ENCODE results near the gene TSSK6.

TSSK6 gene

DNA sequence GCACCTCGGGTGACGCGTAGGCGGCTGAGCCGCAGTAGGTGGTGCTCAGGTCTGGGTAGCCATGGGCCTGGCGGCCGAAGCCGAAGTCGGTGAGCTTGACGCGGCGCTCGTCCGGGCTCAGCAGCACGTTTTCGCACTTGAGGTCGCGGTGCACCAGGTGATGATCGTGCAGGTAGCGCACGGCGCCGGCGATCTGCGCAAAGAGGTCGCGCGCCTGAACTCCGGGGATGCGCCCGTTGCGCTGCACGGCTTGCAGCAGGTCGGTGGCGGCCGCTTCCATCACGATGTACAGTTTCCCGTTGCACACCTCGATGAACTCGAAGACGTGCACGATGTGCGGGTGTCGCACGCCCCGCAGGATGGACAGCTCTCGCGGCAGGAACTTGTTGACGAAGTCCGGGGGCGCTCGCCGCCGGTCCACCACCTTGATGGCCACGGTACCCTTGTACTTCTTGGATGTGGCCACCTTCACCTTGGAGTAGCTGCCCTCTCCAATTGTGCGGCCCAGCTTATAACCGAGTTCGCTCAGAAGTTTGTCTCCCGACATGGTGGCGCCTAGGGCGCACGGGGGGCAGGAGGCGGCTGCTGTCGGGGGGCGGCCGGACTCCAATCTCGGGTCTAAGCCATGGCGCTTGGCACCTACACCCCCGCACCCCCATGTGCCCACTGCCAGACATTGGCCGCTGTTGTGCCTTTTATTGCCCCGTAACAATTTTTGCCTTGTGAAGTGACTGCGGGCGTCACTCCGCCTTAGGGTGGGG, at the start of gene TSSK6:
TSSK6 (minus strand) TSS at position 668 of the 761 bp plus-strand sequence; CDS start at position 547, 121 bp downstream.
- Mint-ChIP-seq H3K27me3 (no peaks in the 10 kb centered on the region), H3K27ac (peak within 1 kb of the TSS; percentile 90), H3K36me3 (ENCODE audit: low read depth) (peaks cover 12% of the 10 kb centered on the region), H3K4me3 (peak within 1 kb of the TSS; percentile 96), H3K9me3 (no peaks in the 10 kb centered on the region), H3K4me1 (ENCODE audit: low read depth) (peaks cover 24% of the 10 kb centered on the region)

DNA sequence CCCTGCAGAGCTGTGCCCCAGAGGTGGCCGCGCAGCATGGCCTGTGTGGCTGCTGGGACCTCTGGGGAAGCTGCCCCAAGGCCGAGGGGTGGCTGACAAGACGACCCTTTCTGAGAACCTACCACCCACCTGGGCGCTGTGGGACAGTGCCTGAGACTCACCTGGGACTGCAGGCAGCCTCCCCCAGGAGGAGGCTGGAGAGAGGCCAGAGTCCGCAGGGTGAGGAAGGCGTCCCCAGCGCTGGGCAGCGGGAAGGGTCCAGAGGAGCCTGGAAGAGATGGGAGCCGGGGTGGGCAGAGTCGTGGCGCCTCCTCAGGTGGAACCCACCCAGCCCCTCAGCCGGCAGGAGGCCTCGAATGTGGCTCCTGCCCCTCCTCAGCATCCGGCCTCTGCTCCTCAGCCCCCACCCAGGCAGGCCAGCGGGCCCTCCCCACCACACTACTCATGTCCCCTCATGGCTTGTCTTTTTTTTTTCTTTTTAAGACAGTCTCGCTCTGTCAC, 48.0 kb upstream of the TSSK6 start:
- H3K27me3 Mint-ChIP-seq = no peaks in the 10 kb centered on the region
- H3K36me3 Mint-ChIP-seq (ENCODE audit: low read depth) = peaks cover 17% of the 10 kb centered on the region
- no peaks in the 10 kb centered on the region for H3K9me3 Mint-ChIP-seq
- no peaks in the 10 kb centered on the region for H3K4me1 Mint-ChIP-seq (ENCODE audit: low read depth)
- no peak overlapping the region for H3K27ac Mint-ChIP-seq
- no peak overlapping the region for H3K4me3 Mint-ChIP-seq

DNA sequence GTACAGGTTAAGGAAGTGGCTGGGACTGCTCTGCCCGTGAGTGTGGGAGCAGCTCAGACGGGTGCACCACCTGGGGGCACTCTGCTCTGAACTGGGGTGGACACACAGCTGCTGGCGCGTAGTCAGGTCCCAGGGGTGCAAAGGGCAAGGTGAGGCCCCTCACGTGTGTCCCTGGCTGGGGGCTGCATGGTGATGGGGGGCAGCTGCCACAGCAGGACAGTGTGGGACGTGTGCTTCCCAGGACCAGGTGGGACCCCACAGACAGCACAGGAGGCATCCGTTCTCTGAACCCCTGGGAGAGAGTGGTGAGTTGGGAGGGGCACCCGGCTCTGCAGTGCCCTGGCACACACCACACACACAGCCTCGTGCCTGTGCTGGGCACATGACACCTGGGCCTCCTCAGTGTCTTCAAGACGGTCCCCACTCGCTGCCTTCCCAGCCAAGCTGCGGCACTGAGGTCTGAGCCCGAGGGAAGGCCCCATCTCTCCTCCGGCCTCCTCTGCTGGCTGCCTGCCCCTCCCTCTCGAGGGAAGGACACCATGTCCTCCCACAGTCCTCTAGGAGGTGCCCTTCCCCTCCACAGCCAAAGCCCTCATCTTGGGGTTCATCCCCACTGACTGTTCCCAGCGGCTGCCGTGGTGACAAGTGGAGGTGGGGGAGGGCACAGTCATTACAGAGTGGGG, 47.5 kb upstream of the TSSK6 start:
- H3K36me3 Mint-ChIP-seq (ENCODE audit: low read depth) = peaks cover 17% of the 10 kb centered on the region
- no peak overlapping the region for H3K4me3 Mint-ChIP-seq
- H3K9me3 Mint-ChIP-seq = no peaks in the 10 kb centered on the region
- no peaks in the 10 kb centered on the region for H3K4me1 Mint-ChIP-seq (ENCODE audit: low read depth)
- no peaks in the 10 kb centered on the region for H3K27me3 Mint-ChIP-seq
- H3K27ac Mint-ChIP-seq = no peak overlapping the region

DNA sequence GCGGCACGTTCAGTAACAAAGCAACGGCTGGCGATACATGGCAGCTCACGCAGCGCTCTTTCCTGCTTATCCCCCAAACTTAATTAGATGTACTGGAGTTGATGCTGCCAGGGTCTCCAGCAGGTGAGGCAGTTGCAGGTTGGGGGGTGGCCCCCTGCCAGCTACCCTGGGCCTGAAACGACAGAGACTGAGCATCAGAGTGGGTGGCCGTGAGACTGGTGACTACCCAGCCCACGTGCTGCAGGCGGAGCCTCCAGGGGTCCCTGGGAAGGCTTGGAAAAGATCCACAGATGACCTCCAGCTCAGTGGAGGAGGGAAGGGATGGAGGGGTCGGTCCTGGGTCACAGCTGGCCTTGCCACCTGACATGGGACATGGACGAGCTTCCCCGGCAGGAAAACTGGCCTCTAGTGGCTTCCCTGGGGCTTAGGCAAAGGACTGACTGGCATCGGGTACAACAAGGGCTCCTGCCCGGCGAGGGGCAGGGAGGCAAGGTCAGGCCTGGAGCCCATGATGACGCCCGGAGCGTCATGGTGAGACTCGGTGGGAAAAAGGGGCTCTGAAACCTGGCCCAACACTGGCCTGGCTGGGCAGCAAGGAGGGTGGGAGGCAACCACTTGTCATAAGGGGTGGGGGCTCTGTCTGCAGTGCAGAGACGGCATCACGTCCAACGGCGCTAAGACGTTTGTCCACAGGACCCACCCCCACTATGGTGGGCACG, 46.8 kb upstream of the TSSK6 start:
- Mint-ChIP-seq H3K36me3 (ENCODE audit: low read depth) (peaks cover 17% of the 10 kb centered on the region), H3K27ac (no peak overlapping the region), H3K9me3 (no peaks in the 10 kb centered on the region)

DNA sequence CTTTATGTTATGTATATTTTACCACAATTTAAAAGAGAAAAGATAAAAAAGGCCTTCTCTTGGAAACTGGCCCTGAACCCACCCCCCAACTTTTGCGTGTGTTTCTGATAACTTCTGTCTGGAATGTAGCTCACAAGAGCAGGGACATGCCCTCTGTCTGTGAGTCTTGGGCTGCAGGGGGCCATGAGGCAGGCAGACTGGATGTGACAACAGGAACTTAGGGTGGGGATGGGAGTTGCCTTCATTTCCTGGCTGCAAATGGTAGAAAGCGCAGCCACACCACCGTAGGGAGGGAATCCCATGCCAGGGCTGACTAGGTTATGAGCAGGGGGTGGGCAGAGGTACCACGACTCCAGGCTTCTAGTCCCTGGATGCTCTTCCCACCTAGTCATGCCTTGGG, 44.6 kb upstream of the TSSK6 start:
- no peaks in the 10 kb centered on the region for H3K4me1 Mint-ChIP-seq (ENCODE audit: low read depth)
- no peaks in the 10 kb centered on the region for H3K27me3 Mint-ChIP-seq
- no peak overlapping the region for H3K4me3 Mint-ChIP-seq
- peaks cover 13% of the 10 kb centered on the region for H3K36me3 Mint-ChIP-seq (ENCODE audit: low read depth)
- H3K9me3 Mint-ChIP-seq = no peaks in the 10 kb centered on the region
- H3K27ac Mint-ChIP-seq = no peak overlapping the region

More for the DNA sequence above, 46.8 kb upstream of the TSSK6 start:
- H3K27me3 Mint-ChIP-seq = no peaks in the 10 kb centered on the region
- H3K4me3 Mint-ChIP-seq = no peak overlapping the region
- no peaks in the 10 kb centered on the region for H3K4me1 Mint-ChIP-seq (ENCODE audit: low read depth)

DNA sequence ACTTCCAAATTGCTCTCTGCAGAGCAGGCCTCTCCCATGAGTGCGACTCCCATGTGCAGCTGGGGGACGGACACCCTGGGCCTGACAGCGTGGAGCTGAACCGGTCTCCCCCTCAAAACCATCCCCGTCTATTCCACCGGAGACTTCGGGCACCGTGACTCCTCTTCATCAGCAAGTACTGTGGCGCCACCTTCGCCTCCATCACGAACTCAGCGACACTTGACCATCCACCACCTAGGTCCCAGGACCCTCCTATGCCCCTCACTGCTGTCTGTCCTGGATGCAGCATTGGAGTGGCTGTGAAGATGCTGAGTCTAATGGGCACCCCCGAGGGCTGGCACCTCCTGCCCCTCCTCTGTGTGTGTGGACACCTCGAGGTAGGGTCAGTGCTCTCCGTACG, 43.3 kb upstream of the TSSK6 start:
- Mint-ChIP-seq H3K36me3 (ENCODE audit: low read depth) (peaks cover 5% of the 10 kb centered on the region), H3K9me3 (no peaks in the 10 kb centered on the region), H3K27ac (no peak overlapping the region), H3K4me3 (no peak overlapping the region), H3K4me1 (ENCODE audit: low read depth) (no peaks in the 10 kb centered on the region), H3K27me3 (no peaks in the 10 kb centered on the region)

DNA sequence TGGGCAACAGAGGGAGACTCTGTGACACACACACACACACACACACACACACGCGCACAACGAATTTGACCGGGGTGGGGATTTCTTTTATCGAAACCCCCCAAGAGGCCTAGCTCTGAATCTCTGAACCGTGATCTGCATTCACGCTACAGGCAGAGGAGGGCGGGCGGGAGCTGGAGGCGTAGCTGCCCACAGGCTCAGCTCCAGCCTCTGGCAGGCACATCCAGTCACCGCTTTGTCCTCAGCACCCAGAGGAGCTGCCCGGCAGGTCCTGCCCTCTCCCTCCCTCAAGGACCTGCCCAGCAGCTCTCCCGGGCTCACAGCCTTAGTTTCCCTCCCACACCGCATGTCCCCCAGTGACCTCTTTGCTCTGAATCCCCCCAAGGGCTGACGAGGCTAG, 42.7 kb upstream of the TSSK6 start:
- Mint-ChIP-seq H3K9me3 (no peaks in the 10 kb centered on the region), H3K4me1 (ENCODE audit: low read depth) (no peaks in the 10 kb centered on the region), H3K4me3 (no peak overlapping the region), H3K36me3 (ENCODE audit: low read depth) (peaks cover 5% of the 10 kb centered on the region), H3K27me3 (no peaks in the 10 kb centered on the region), H3K27ac (no peak overlapping the region)

DNA sequence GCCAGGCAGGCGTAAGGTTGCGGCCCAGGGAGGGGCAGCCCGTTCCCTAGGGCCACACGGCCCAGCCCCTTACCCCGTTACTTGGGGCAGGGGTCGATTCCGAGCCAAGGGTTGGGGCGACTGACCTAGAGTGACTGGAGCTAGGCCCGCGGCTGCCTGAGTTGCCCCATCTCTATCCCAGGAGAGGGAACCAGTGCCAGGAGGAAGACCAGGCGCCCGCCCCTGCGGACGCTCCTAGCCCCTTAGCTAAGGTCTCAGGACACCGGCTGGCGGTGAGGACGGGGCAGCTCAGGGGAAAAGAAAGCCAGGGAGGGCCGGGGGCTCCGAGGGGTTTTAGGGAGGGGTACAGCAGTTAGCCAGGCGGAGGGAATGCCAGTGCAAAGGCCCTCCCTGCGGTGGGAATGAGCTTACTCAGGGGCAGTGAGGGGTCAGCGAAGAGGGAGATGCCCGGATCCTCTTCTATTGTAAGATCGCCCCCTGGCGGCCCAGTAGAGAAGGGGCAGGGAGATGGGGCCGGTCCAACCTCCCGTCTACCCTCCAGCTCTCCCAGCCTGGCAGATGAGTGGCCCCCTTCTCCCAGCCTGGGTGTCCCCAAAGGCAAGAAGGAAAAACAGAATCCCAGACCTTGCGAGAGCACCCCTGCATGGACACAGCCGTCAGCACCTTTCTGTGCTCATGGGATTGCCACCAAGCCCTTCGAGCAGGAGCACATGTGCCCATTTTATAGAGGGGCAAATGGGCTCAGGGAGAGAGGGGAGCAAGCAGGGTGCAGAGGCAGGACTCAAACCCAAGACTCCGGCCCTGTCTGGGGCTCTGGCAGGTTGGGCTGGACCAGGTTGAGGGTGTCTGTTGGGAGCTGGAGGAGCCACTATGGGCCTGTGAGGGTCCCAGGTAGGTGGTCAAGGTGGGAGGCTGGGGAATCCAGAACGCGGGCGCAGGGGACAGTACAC, 39.0 kb upstream of the TSSK6 start:
- no peaks in the 10 kb centered on the region for H3K4me1 Mint-ChIP-seq (ENCODE audit: low read depth)
- H3K36me3 Mint-ChIP-seq (ENCODE audit: low read depth) = no peaks in the 10 kb centered on the region
- no peaks in the 10 kb centered on the region for H3K9me3 Mint-ChIP-seq
- no peaks in the 10 kb centered on the region for H3K27me3 Mint-ChIP-seq
- no peak overlapping the region for H3K4me3 Mint-ChIP-seq
- no peak overlapping the region for H3K27ac Mint-ChIP-seq

DNA sequence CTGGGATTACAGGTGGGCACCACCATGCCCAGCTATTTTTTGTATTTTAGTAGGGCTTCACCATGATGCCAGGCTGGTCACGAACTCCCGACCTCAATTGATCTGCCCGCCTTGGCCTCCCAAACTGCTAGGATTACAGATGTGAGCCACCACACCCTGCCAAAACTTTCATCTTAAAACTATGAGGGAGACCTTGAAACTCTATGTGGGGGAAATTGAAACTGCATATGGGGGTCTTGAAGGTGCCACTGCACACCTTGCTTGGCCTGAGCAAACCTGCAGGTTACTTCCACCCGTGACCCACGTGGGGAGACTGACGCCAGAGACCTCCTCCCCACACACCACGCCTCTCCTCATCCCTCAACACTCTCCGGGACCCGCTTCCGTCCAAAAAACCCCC, 38.3 kb upstream of the TSSK6 start:
- H3K4me1 Mint-ChIP-seq (ENCODE audit: low read depth) = no peaks in the 10 kb centered on the region
- no peak overlapping the region for H3K27ac Mint-ChIP-seq
- no peak overlapping the region for H3K4me3 Mint-ChIP-seq
- H3K9me3 Mint-ChIP-seq = no peaks in the 10 kb centered on the region
- peaks cover 4% of the 10 kb centered on the region for H3K27me3 Mint-ChIP-seq
- no peaks in the 10 kb centered on the region for H3K36me3 Mint-ChIP-seq (ENCODE audit: low read depth)

DNA sequence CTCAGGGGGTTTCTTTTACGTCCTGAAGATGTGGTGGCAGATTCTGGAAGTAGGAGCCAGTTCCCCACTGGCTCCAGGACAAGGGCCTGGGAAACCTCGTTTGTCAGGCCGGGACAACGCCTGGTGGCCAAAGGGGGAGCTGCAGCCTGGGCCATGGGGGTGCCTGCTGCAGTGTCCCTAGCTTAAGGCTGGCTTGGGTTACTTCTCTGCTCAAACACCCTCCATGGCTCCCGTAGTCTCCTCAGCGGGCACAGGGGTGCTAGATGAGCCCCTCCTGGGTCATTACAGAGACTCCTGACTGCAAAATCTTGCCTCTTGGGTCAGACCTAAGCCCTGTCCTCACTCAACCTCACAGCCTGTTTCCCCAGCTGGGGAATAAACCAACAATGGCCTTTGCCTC, 37.5 kb upstream of the TSSK6 start:
- H3K4me3 Mint-ChIP-seq = no peak overlapping the region
- no peak overlapping the region for H3K27ac Mint-ChIP-seq
- no peaks in the 10 kb centered on the region for H3K36me3 Mint-ChIP-seq (ENCODE audit: low read depth)
- no peaks in the 10 kb centered on the region for H3K9me3 Mint-ChIP-seq
- H3K4me1 Mint-ChIP-seq (ENCODE audit: low read depth) = no peaks in the 10 kb centered on the region
- H3K27me3 Mint-ChIP-seq = peaks cover 4% of the 10 kb centered on the region

DNA sequence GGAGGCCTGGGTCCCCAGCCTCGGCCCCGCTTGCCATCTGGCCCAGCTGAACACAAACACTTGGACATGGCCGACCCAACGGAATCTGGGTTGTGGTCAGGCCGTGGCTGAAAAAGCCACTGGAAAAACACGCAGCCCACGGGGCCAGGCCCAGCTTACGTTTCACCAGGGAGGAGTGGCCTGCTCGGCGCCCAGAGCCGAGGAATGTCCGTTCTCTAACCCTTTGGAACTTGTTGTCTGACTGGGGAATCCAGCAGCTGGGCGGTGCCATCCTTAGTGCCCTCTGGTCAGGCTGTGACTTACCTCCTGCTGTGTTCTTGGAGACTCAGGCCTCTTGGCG, 36.5 kb upstream of the TSSK6 start:
- no peaks in the 10 kb centered on the region for H3K4me1 Mint-ChIP-seq (ENCODE audit: low read depth)
- peaks cover 4% of the 10 kb centered on the region for H3K27me3 Mint-ChIP-seq
- no peaks in the 10 kb centered on the region for H3K36me3 Mint-ChIP-seq (ENCODE audit: low read depth)
- no peak overlapping the region for H3K27ac Mint-ChIP-seq
- no peaks in the 10 kb centered on the region for H3K9me3 Mint-ChIP-seq
- H3K4me3 Mint-ChIP-seq = no peak overlapping the region

DNA sequence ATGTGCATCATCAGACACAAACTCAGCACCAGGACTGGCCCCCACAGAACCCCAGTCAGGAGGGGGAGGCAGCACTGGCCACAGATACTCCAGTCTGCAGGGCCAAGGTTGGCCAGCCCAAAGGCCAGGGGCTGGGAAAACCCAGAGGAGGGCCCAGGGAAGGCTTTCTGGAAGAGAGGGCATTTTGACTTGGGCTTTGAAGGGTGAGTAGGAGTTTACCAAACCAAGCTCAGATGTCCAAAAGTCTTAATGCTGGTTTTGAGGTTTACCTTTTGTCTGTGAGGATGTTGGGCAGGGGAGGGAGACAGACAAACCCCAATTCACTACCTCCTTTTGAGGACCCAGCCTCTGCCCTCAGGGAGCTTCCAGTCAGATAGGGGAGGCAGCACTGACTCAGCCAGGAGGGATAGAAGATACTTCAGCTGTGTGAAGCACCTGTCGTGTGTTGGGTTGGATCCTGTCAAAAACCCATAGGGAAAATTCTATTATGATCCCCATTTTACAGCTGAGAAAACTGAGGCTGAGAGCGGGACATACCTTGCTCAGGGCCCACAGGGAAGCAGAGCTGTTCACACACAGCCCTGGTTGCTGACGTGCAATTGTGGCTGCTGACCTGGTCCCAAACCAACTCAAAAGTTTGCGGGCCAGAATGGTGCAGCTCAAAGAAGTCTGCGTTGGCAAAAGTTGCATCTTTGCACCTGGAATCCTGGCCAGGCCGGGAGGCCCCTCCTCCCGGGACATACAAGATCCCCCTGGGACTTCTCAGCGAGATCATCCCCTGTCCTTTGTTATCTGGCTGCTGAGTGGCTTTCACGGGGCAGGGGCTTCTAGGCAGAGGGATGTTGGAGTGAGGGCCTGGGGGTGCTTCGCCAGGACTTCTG, 35.9 kb upstream of the TSSK6 start:
- Mint-ChIP-seq H3K4me3 (no peak overlapping the region), H3K4me1 (ENCODE audit: low read depth) (no peaks in the 10 kb centered on the region), H3K9me3 (no peaks in the 10 kb centered on the region), H3K27me3 (peaks cover 4% of the 10 kb centered on the region), H3K27ac (no peak overlapping the region), H3K36me3 (ENCODE audit: low read depth) (no peaks in the 10 kb centered on the region)

DNA sequence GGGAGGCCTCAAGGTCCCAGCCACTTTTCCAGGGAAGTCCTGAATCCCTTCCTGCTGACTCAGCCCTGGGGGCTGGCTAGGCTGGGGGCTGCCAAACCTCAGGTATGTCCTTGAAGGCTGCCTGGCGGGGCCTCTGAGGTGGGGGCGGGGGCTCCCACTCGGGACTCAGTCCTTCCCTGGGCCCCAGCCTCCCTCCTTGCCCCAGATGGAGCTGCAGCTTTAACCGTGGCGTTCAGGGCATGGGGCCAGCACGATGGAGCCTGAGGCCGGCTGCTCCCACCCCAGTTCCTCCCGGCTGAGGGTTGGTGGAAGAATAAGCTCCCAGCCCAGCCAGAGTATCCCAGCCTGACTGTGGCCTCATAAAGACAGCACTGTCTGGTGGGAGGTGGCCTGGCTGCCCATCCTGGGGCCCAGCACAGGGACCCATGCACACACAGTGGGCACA, 35.2 kb upstream of the TSSK6 start:
- Mint-ChIP-seq H3K9me3 (no peaks in the 10 kb centered on the region), H3K4me3 (no peak overlapping the region), H3K27me3 (peaks cover 4% of the 10 kb centered on the region), H3K36me3 (ENCODE audit: low read depth) (no peaks in the 10 kb centered on the region), H3K27ac (no peak overlapping the region), H3K4me1 (ENCODE audit: low read depth) (no peaks in the 10 kb centered on the region)
